ENCODE results near the gene LAMB2. TPM values are rescaled to one million over a fixed set of nuclear protein-coding genes. Genes with fewer than 3 reads are reported as not detected.
A peak's percentile ranks its signal among the peaks of the same experiment; 100 is the strongest.

Gene LAMB2
- polyA plus RNA-seq (2013, experiment 1 of 2), result 91.9 TPM
- polyA plus RNA-seq (2013, experiment 2 of 2), result 91.3 TPM

DNA sequence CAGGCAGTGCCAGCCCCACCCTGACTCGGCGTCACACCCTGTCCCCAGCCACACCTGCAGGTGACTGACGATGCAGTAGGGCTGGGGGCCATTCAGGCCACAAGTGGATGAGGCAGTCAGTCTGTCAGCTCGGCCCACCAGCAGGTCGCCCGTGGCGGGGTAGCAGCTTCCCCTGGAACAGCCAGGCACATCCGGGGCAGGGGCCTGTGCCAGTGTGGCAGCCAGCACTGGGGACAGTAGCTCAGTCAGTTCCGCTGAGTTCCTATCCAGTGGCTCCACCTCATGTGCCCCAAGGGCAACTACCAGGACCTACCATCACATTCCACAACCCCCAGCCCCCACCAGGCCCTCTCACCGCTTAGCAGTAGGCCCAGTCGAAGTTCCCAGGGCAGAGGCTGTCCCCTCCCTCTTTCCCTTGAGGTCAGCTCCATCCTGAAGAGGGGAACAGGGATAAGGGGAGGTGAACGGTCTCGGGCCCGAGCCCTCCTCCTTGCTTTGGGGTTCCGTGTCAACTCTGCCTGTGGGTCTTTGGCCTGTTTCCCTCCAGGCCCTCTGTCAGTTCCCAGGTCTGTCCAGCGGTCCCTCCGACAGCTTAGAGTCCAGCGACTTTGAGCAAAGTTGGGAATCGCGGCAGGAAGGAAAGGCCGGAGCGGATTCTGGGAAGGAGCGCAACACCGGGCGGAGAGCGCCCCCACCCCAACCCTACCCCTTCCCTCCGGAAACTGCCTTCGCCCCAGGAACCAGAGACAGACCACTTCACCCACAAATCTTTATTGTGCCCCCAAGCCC is at the start of gene LAMB2:
TSS of gene LAMB2 (minus strand) at position 614 of the 789 bp plus-strand sequence. CDS start at position 431, 183 bp downstream.
- Histone ChIP-seq H3K36me3 (replicated peaks in 1 of 2; ENCODE audit: control insufficient read depth in 2 of 2, insufficient read depth in 2 of 2, low read length in 2 of 2) (peaks cover 14 to 17% of the 10 kb centered on the region in 2 donors), H3K27ac (replicated peaks; ENCODE audit: low read length) (peak within 1 kb of the TSS; percentile 85), H2AK5ac (ENCODE audit: low read depth, low read length) (peak within 1 kb of the TSS; percentile 36), H3K9ac (ENCODE audit: low read depth, low read length, poor library complexity) (peak within 1 kb of the TSS; percentile 95), H3K4me2 (ENCODE audit: insufficient read depth, low read length, poor library complexity, severe bottlenecking) (peak within 1 kb of the TSS; percentile 95), H4K91ac (ENCODE audit: low read depth, low read length, poor library complexity) (no peak within 1 kb of the TSS), H2BK120ac (ENCODE audit: low read depth, low read length) (peak within 1 kb of the TSS; percentile 88), H3K9me3 (replicated peaks in 1 of 2; ENCODE audit: control insufficient read depth in 2 of 2, insufficient read depth in 1 of 2, low read depth in 1 of 2, low read length in 2 of 2) (no peaks in the 10 kb centered on the region), H3K79me1 (ENCODE audit: low read depth, low read length) (peaks cover 3% of the 10 kb centered on the region), H3K14ac (ENCODE audit: low read length) (peak within 1 kb of the TSS; percentile 39), H3K18ac (ENCODE audit: low read length) (peak within 1 kb of the TSS; percentile 98), H2BK15ac (ENCODE audit: low read length) (peak within 1 kb of the TSS; percentile 71), H3K23ac (ENCODE audit: low read depth, low read length, poor library complexity) (peak within 1 kb of the TSS; percentile 32), H2BK12ac (ENCODE audit: low read length) (peak within 1 kb of the TSS; percentile 77), H2BK5ac (ENCODE audit: low read length) (peak within 1 kb of the TSS; percentile 33), H3K4ac (ENCODE audit: low read length) (peak within 1 kb of the TSS; percentile 97), H2AFZ (ENCODE audit: low read length) (peak within 1 kb of the TSS; percentile 95), H3K4me1 (ENCODE audit: control insufficient read depth in 2 of 2, insufficient read depth in 1 of 2, low read depth in 1 of 2, low read length in 2 of 2) (peaks cover 4 to 7% of the 10 kb centered on the region in 2 donors), H3K27me3 (ENCODE audit: control insufficient read depth in 3 of 3, insufficient read depth in 3 of 3, low read depth in 1 of 3, low read length in 3 of 3) (no peaks in the 10 kb centered on the region), H3K4me3 (ENCODE audit: low read length in 2 of 2) (peak within 1 kb of the TSS; percentile 79 to 84), H4K8ac (ENCODE audit: low read depth, low read length) (no peak within 1 kb of the TSS)
- peak; percentile 83 for DNase-seq (ENCODE audit: low spot score)
- WGBS, 2 donors (ENCODE audit: extremely low coverage in 2 of 2, insufficient read length in 2 of 2, insufficient replicate concordance in 1 of 2), result no CpG with 5 or more reads among the region's 28 CpGs

DNA sequence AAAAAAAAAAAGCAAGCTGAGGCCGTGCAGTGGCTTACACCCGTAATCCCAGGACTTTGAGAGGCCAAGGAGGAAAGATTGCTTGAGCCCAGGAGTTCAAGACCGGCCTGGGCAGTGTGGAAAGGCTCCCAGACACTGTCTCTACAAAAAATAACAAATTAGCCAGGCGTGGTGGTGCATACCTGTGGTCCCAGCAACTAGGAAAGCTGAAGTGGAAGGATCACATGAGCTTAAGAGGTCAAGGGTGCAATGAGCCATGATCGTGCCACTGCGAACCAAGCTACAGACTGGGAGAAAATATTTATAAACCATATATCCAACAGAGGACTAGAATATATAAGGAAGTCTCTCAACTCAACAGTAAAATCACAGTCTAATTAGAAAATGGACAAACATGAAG is 48.5 kb upstream of the LAMB2 start:
- no peak overlapping the region for H3K4me3 ChIP-seq (ENCODE audit: low read length in 2 of 2)
- H3K18ac ChIP-seq (ENCODE audit: low read length), result no peak overlapping the region
- H2BK5ac ChIP-seq (ENCODE audit: low read length), result no peak overlapping the region
- H2BK12ac ChIP-seq (ENCODE audit: low read length), result no peak overlapping the region
- no peak overlapping the region for H4K91ac ChIP-seq (ENCODE audit: low read depth, low read length, poor library complexity)
- H2AFZ ChIP-seq (ENCODE audit: low read length), result no peak overlapping the region
- no CpG with 5 or more reads among the region's 6 CpGs for WGBS, 2 donors (ENCODE audit: extremely low coverage in 2 of 2, insufficient read length in 2 of 2, insufficient replicate concordance in 1 of 2)
- no peaks in the 10 kb centered on the region for H3K79me1 ChIP-seq (ENCODE audit: low read depth, low read length)
- no peak for DNase-seq (ENCODE audit: low spot score)
- no peak overlapping the region for H2BK15ac ChIP-seq (ENCODE audit: low read length)
- no peaks in the 10 kb centered on the region for H3K9me3 ChIP-seq (replicated peaks in 1 of 2; ENCODE audit: control insufficient read depth in 2 of 2, insufficient read depth in 1 of 2, low read depth in 1 of 2, low read length in 2 of 2)
- no peak overlapping the region for H3K23ac ChIP-seq (ENCODE audit: low read depth, low read length, poor library complexity)
- H3K4me1 ChIP-seq (ENCODE audit: control insufficient read depth in 2 of 2, insufficient read depth in 1 of 2, low read depth in 1 of 2, low read length in 2 of 2), result no peaks in the 10 kb centered on the region
- no peak overlapping the region for H3K27ac ChIP-seq (replicated peaks; ENCODE audit: low read length)
- no peak overlapping the region for H4K8ac ChIP-seq (ENCODE audit: low read depth, low read length)
- H3K36me3 ChIP-seq (replicated peaks in 1 of 2; ENCODE audit: control insufficient read depth in 2 of 2, insufficient read depth in 2 of 2, low read length in 2 of 2), result peaks cover 3 to 9% of the 10 kb centered on the region in 2 donors
- no peak overlapping the region for H3K4ac ChIP-seq (ENCODE audit: low read length)
- no peak overlapping the region for H3K9ac ChIP-seq (ENCODE audit: low read depth, low read length, poor library complexity)
- no peak overlapping the region for H2BK120ac ChIP-seq (ENCODE audit: low read depth, low read length)
- no peak overlapping the region for H3K4me2 ChIP-seq (ENCODE audit: insufficient read depth, low read length, poor library complexity, severe bottlenecking)
- H3K14ac ChIP-seq (ENCODE audit: low read length), result no peak overlapping the region
- no peak overlapping the region for H2AK5ac ChIP-seq (ENCODE audit: low read depth, low read length)
- H3K27me3 ChIP-seq (ENCODE audit: control insufficient read depth in 3 of 3, insufficient read depth in 3 of 3, low read depth in 1 of 3, low read length in 3 of 3), result no peaks in the 10 kb centered on the region

DNA sequence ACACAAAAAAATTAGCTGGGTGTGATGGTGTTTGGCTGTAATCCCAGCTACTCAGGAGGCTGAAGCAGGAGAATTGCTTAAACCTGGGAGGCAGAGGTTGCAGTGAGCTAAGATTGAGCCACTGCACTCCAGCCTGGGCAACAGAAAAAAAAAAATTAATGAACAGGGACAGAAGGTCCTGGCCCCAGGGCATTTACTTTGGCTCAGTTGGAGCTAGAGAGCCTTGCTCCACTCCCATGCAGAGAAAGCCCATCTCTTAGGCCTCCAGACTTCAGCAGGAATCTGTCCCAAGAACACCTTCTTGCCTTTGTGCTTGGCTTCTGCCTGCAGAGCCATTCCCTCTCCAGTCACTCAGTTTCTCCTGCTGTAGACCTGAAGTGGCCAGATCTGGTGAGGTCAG is 47.3 kb upstream of the LAMB2 start:
- H3K4me2 ChIP-seq (ENCODE audit: insufficient read depth, low read length, poor library complexity, severe bottlenecking), result no peak overlapping the region
- DNase-seq (ENCODE audit: low spot score), result no peak
- peaks cover 15 to 22% of the 10 kb centered on the region in 2 donors for H3K36me3 ChIP-seq (replicated peaks in 1 of 2; ENCODE audit: control insufficient read depth in 2 of 2, insufficient read depth in 2 of 2, low read length in 2 of 2)
- H2BK5ac ChIP-seq (ENCODE audit: low read length), result no peak overlapping the region
- H2AK5ac ChIP-seq (ENCODE audit: low read depth, low read length), result no peak overlapping the region
- no peaks in the 10 kb centered on the region for H3K27me3 ChIP-seq (ENCODE audit: control insufficient read depth in 3 of 3, insufficient read depth in 3 of 3, low read depth in 1 of 3, low read length in 3 of 3)
- no peak overlapping the region for H3K18ac ChIP-seq (ENCODE audit: low read length)
- no peak overlapping the region for H3K9ac ChIP-seq (ENCODE audit: low read depth, low read length, poor library complexity)
- H3K4ac ChIP-seq (ENCODE audit: low read length), result no peak overlapping the region
- no peak overlapping the region for H3K27ac ChIP-seq (replicated peaks; ENCODE audit: low read length)
- H3K4me3 ChIP-seq (ENCODE audit: low read length in 2 of 2), result no peak overlapping the region
- H2BK15ac ChIP-seq (ENCODE audit: low read length), result no peak overlapping the region
- H3K9me3 ChIP-seq (replicated peaks in 1 of 2; ENCODE audit: control insufficient read depth in 2 of 2, insufficient read depth in 1 of 2, low read depth in 1 of 2, low read length in 2 of 2), result no peaks in the 10 kb centered on the region
- H4K8ac ChIP-seq (ENCODE audit: low read depth, low read length), result no peak overlapping the region
- no peak overlapping the region for H4K91ac ChIP-seq (ENCODE audit: low read depth, low read length, poor library complexity)
- H3K79me1 ChIP-seq (ENCODE audit: low read depth, low read length), result peaks cover 5% of the 10 kb centered on the region
- H3K23ac ChIP-seq (ENCODE audit: low read depth, low read length, poor library complexity), result no peak overlapping the region
- no peak overlapping the region for H2BK120ac ChIP-seq (ENCODE audit: low read depth, low read length)
- H2BK12ac ChIP-seq (ENCODE audit: low read length), result no peak overlapping the region
- H3K4me1 ChIP-seq (ENCODE audit: control insufficient read depth in 2 of 2, insufficient read depth in 1 of 2, low read depth in 1 of 2, low read length in 2 of 2), result peaks cover 0 to under 1% of the 10 kb centered on the region in 2 donors
- no peak overlapping the region for H3K14ac ChIP-seq (ENCODE audit: low read length)
- H2AFZ ChIP-seq (ENCODE audit: low read length), result no peak overlapping the region

GRCh38 chr3:49177073-49177472 is 44.2 kb upstream of the LAMB2 start:
- Histone ChIP-seq H3K27me3 (ENCODE audit: control insufficient read depth in 3 of 3, insufficient read depth in 3 of 3, low read depth in 1 of 3, low read length in 3 of 3) (no peaks in the 10 kb centered on the region), H2BK12ac (ENCODE audit: low read length) (no peak overlapping the region), H3K18ac (ENCODE audit: low read length) (no peak overlapping the region), H3K79me1 (ENCODE audit: low read depth, low read length) (peaks cover 11% of the 10 kb centered on the region), H3K4me3 (ENCODE audit: low read length in 2 of 2) (no peak overlapping the region), H2AK5ac (ENCODE audit: low read depth, low read length) (no peak overlapping the region), H3K23ac (ENCODE audit: low read depth, low read length, poor library complexity) (no peak overlapping the region), H2BK15ac (ENCODE audit: low read length) (no peak overlapping the region), H3K9ac (ENCODE audit: low read depth, low read length, poor library complexity) (no peak overlapping the region), H3K9me3 (replicated peaks in 1 of 2; ENCODE audit: control insufficient read depth in 2 of 2, insufficient read depth in 1 of 2, low read depth in 1 of 2, low read length in 2 of 2) (no peaks in the 10 kb centered on the region), H2AFZ (ENCODE audit: low read length) (no peak overlapping the region), H2BK5ac (ENCODE audit: low read length) (no peak overlapping the region), H3K4me2 (ENCODE audit: insufficient read depth, low read length, poor library complexity, severe bottlenecking) (no peak overlapping the region), H2BK120ac (ENCODE audit: low read depth, low read length) (no peak overlapping the region), H3K14ac (ENCODE audit: low read length) (no peak overlapping the region), H4K91ac (ENCODE audit: low read depth, low read length, poor library complexity) (no peak overlapping the region), H3K4me1 (ENCODE audit: control insufficient read depth in 2 of 2, insufficient read depth in 1 of 2, low read depth in 1 of 2, low read length in 2 of 2) (peaks cover 25% of the 10 kb centered on the region in 2 donors), H3K4ac (ENCODE audit: low read length) (no peak overlapping the region), H3K27ac (replicated peaks; ENCODE audit: low read length) (no peak overlapping the region), H3K36me3 (replicated peaks in 1 of 2; ENCODE audit: control insufficient read depth in 2 of 2, insufficient read depth in 2 of 2, low read length in 2 of 2) (peaks cover 22 to 33% of the 10 kb centered on the region in 2 donors), H4K8ac (ENCODE audit: low read depth, low read length) (no peak overlapping the region)
- no CpG with 5 or more reads among the region's 2 CpGs for WGBS, 2 donors (ENCODE audit: extremely low coverage in 2 of 2, insufficient read length in 2 of 2, insufficient replicate concordance in 1 of 2)
- DNase-seq (ENCODE audit: low spot score), result no peak
